IMR-90 (cell line): ENCODE results near the gene MBD2. TPM values are rescaled to one million over a fixed set of nuclear protein-coding genes. Genes with fewer than 3 reads are reported as not detected.

Source experiments
- ATAC-seq: fragments of 200-7000 bp; cut with Tn5 transposase; 2 replicates; pipeline ENCODE4 v1.9.1; 2020; ENCODE audit warnings: low read depth, mild to moderate bottlenecking, moderate library complexity
- BruUV-seq: library from RNA; stranded (reverse); fragments of 400-500 nt; replicated peaks from 2 replicates; lab custom pipeline; 2021; lab: Mats Ljungman, UMichigan
- CTCF ChIA-PET: fragments of 300-600 bp; formaldehyde crosslinking; extraction: SDS; loops from one replicate; lab custom pipeline; 2021; ENCODE audit warnings: antibody characterized with exemption; lab: Yijun Ruan, JAX
- POLR2A ChIA-PET: fragments of 300-600 bp; sonication (Branson Sonifier 250); formaldehyde crosslinking; loops from one replicate; lab custom pipeline; 2022; ENCODE audit warnings: antibody characterized with exemption; ENCODE audit not compliant: unreplicated experiment; lab: Charles Lee
- DNase-seq: peaks from one replicate; pipeline ENCODE4 v3.0.0; 2013
- H2AFZ ChIP-seq: replicated peaks from 2 replicates; pipeline ENCODE3; 2013; ENCODE audit warnings: low read length, mild to moderate bottlenecking; ENCODE audit not compliant: poor library complexity
- H2AK5ac ChIP-seq: 2 replicates; pipeline ENCODE4 v1.6.1; 2013; ENCODE audit warnings: low read depth, low read length, inconsistent platforms
- H2AK9ac ChIP-seq: replicated peaks from 2 replicates; pipeline ENCODE3; 2013; ENCODE audit warnings: mild to moderate bottlenecking, low read depth, low read length, moderate library complexity; ENCODE audit not compliant: poor library complexity
- H2BK120ac ChIP-seq: 2 replicates; pipeline ENCODE4 v1.6.1; 2013; ENCODE audit warnings: low read depth, low read length, inconsistent platforms
- H2BK15ac ChIP-seq: 3 replicates; pipeline ENCODE4 v1.6.1; 2013; ENCODE audit warnings: low read depth, low read length, inconsistent platforms
- H2BK20ac ChIP-seq: 2 replicates; pipeline ENCODE4 v1.6.1; 2013; ENCODE audit warnings: low read depth, mild to moderate bottlenecking, inconsistent platforms, low read length, moderate library complexity
- H2BK5ac ChIP-seq: 2 replicates; pipeline ENCODE4 v1.6.1; 2013; ENCODE audit warnings: mild to moderate bottlenecking, low read depth, low read length, inconsistent platforms; ENCODE audit not compliant: poor library complexity, severe bottlenecking
- H3K14ac ChIP-seq: replicated peaks from 2 replicates; pipeline ENCODE4 v1.6.1; 2013; ENCODE audit warnings: low read depth, low read length, inconsistent platforms
- H3K18ac ChIP-seq: 2 replicates; pipeline ENCODE4 v1.6.1; 2013; ENCODE audit warnings: low read depth, low read length, control low read depth
- H3K23ac ChIP-seq: 2 replicates; pipeline ENCODE4 v1.6.1; 2013; ENCODE audit warnings: low read depth, low read length, inconsistent platforms
- H3K27ac ChIP-seq: 2 replicates; pipeline ENCODE4 v1.5.1; 2013; ENCODE audit warnings: mild to moderate bottlenecking, control low read depth, low read length; ENCODE audit not compliant: insufficient read depth
- H3K27me3 ChIP-seq: 2 replicates; pipeline ENCODE4 v1.6.1; 2013; ENCODE audit warnings: low read length; ENCODE audit not compliant: control insufficient read depth, insufficient read depth
- H3K36me3 ChIP-seq: 2 replicates; pipeline ENCODE4 v1.6.1; 2013; ENCODE audit warnings: low read length, mixed read lengths; ENCODE audit not compliant: control insufficient read depth, insufficient read depth
- H3K4ac ChIP-seq: 2 replicates; pipeline ENCODE4 v1.6.1; 2013; ENCODE audit warnings: low read depth, low read length, inconsistent platforms
- H3K4me1 ChIP-seq: 2 replicates; pipeline ENCODE4 v1.6.1; 2013; ENCODE audit warnings: low read length, mixed read lengths; ENCODE audit not compliant: control insufficient read depth, insufficient read depth
- H3K4me2 ChIP-seq: 2 replicates; pipeline ENCODE4 v1.6.1; 2013; ENCODE audit warnings: low read depth, mild to moderate bottlenecking, control low read depth, low read length, moderate library complexity
- H3K4me3 ChIP-seq: 2 replicates; pipeline ENCODE4 v1.5.1; 2013; ENCODE audit warnings: low read depth, mild to moderate bottlenecking, control low read depth, low read length, moderate library complexity; ENCODE audit not compliant: insufficient read depth
- H3K56ac ChIP-seq: 2 replicates; pipeline ENCODE4 v1.6.1; 2013; ENCODE audit warnings: low read length, inconsistent platforms; ENCODE audit not compliant: insufficient read depth; ENCODE audit errors: extremely low read depth
- H3K79me1 ChIP-seq, 2 experiments: 2 replicates each; pipeline ENCODE4 v1.6.1; 2013; ENCODE audit warnings: low read length in 2 of 2, inconsistent platforms in 1 of 2, low read depth in 1 of 2
- H3K9ac ChIP-seq: 2 replicates; pipeline ENCODE4 v1.6.1; 2013; ENCODE audit warnings: low read depth, low read length, control low read depth
- H3K9me1 ChIP-seq: 2 replicates; pipeline ENCODE4 v1.6.1; 2013; ENCODE audit warnings: low read length, inconsistent platforms; ENCODE audit not compliant: insufficient read depth
- H3K9me3 ChIP-seq: 2 replicates; pipeline ENCODE4 v1.6.1; 2013; ENCODE audit warnings: low read length; ENCODE audit not compliant: control insufficient read depth, insufficient read depth
- H4K20me1 ChIP-seq: 2 replicates; pipeline ENCODE4 v1.6.1; 2013; ENCODE audit warnings: low read length, inconsistent platforms; ENCODE audit not compliant: insufficient read depth
- H4K5ac ChIP-seq: 2 replicates; pipeline ENCODE4 v1.6.1; 2013; ENCODE audit warnings: mild to moderate bottlenecking, low read depth, low read length, control low read depth
- H4K8ac ChIP-seq, 2 experiments: 2 replicates each; pipeline ENCODE4 v1.6.1; 2013; ENCODE audit warnings: low read depth in 2 of 2, low read length in 2 of 2, control low read depth in 1 of 2, inconsistent platforms in 1 of 2
- H4K91ac ChIP-seq: 2 replicates; pipeline ENCODE4 v1.6.1; 2013; ENCODE audit warnings: low read depth, low read length, inconsistent platforms; ENCODE audit not compliant: insufficient read depth
- BHLHE40 ChIP-seq: fragments of 150-350 bp; IDR thresholded peaks from 2 replicates; pipeline ENCODE4 v1.6.1; 2016; ENCODE audit warnings: mild to moderate bottlenecking, low read depth, low read length
- CEBPB ChIP-seq: IDR thresholded peaks from 2 replicates; pipeline ENCODE4 v1.6.1; 2012; ENCODE audit warnings: low read depth, low read length, improper control_type of control experiment
- CHD1 ChIP-seq: IDR thresholded peaks from 2 replicates; pipeline ENCODE4 v1.6.1; 2012; ENCODE audit warnings: low read depth, low read length, improper control_type of control experiment
- CTCF ChIP-seq: conservative IDR thresholded peaks from 2 replicates; pipeline ENCODE4 v1.5.1; 2012; ENCODE audit warnings: mild to moderate bottlenecking, low read depth, low read length, improper control_type of control experiment
- ELK1 ChIP-seq: fragments of 150-350 bp; IDR thresholded peaks from 2 replicates; pipeline ENCODE4 v1.6.1; 2016; ENCODE audit warnings: low read depth, mild to moderate bottlenecking, low read length, moderate library complexity, borderline replicate concordance
- FOS ChIP-seq: fragments of 150-350 bp; IDR thresholded peaks from 2 replicates; pipeline ENCODE4 v1.6.1; 2016; ENCODE audit warnings: low read depth, low read length
- MAFK ChIP-seq: IDR thresholded peaks from 2 replicates; pipeline ENCODE4 v1.6.1; 2012; ENCODE audit warnings: low read depth, low read length, improper control_type of control experiment
- MAZ ChIP-seq: IDR thresholded peaks from 2 replicates; pipeline ENCODE4 v1.6.1; 2012; ENCODE audit warnings: low read depth, mild to moderate bottlenecking, low read length, improper control_type of control experiment, moderate library complexity, borderline replicate concordance
- MXI1 ChIP-seq: IDR thresholded peaks from 2 replicates; pipeline ENCODE4 v1.6.1; 2012; ENCODE audit warnings: low read depth, mild to moderate bottlenecking, low read length, moderate library complexity, borderline replicate concordance
- NFE2L2 ChIP-seq: fragments of 150-350 bp; IDR thresholded peaks from 2 replicates; pipeline ENCODE4 v1.6.1; 2016; ENCODE audit warnings: low read depth, mild to moderate bottlenecking, low read length
- POLR2A ChIP-seq: IDR thresholded peaks from 2 replicates; pipeline ENCODE4 v1.6.1; 2012; ENCODE audit warnings: mild to moderate bottlenecking, low read depth, low read length
- RAD21 ChIP-seq: IDR thresholded peaks from 2 replicates; pipeline ENCODE4 v1.6.1; 2012; ENCODE audit warnings: low read length, improper control_type of control experiment
- RCOR1 ChIP-seq: IDR thresholded peaks from 2 replicates; pipeline ENCODE4 v1.6.1; 2012; ENCODE audit warnings: mild to moderate bottlenecking, low read length, improper control_type of control experiment; ENCODE audit not compliant: insufficient replicate concordance
- SMC3 ChIP-seq: fragments of 150-350 bp; IDR thresholded peaks from 2 replicates; pipeline ENCODE4 v1.6.1; 2016; ENCODE audit warnings: low read depth, mild to moderate bottlenecking, antibody characterized with exemption, low read length, moderate library complexity
- USF2 ChIP-seq: fragments of 150-350 bp; IDR thresholded peaks from 2 replicates; pipeline ENCODE4 v1.6.1; 2017; ENCODE audit warnings: mild to moderate bottlenecking, antibody characterized with exemption, low read length, low read depth
- WGBS, 2 experiments: methylation state at CpG; one replicate each; pipeline versions ENCODE4 v1.1.5 to v1.1.7; 2013; ENCODE audit warnings: missing lambda C conversion rate in 2 of 2; ENCODE audit not compliant: insufficient read length in 1 of 2; ENCODE audit errors: extremely low coverage in 2 of 2; 5-methylcytosine and 5-hydroxymethylcytosine counted together
- dilution Hi-C: fragments of 300-500 bp; cut with HindIII; formaldehyde crosslinking; loops from one replicate; pipeline ENCODE4 v1.14.3; 2018; ENCODE audit warnings: low sequenced_read_pairs; ENCODE audit not compliant: unreplicated experiment
- in situ Hi-C: fragments of 300-500 bp; cut with MboI; formaldehyde crosslinking; loops from 3 replicates; pipeline ENCODE4 v1.14.3; 2019; ENCODE audit warnings: low sequenced_read_pairs, inconsistent platforms, mixed read lengths
- intact Hi-C: fragments of 100-400 bp; cut with micrococcal nuclease; formaldehyde crosslinking; loops from 2 replicates; pipeline ENCODE4 v1.10.0; 2022
- polyA plus RNA-seq, 3 experiments: library from polyadenylated mRNA; depleted of rRNA; stranded (reverse); fragments of >200 nt; gene quantifications; 2 replicates each; pipeline ENCODE4 v1.2.3, GENCODE V29; 2012; ENCODE audit warnings: low replicate concordance in 1 of 3
- total RNA-seq: library from RNA; depleted of rRNA; stranded (reverse); fragments of >200 nt; gene quantifications from 2 replicates; pipeline ENCODE4 v1.2.3, GENCODE V29; 2012

The MBD2 gene
- total and polyA plus RNA-seq, 2 of the 4 experiments (the other 2 are of a cell fraction) = 9.7 to 29.5 TPM

- no TSS peak for BruUV-seq
- 9% methylated on average over 4 of the region's 10 CpGs; no CpG with 5 or more reads in 1 of the 2 experiments for WGBS, 2 experiments
- ATAC-seq (peak; percentile 60), DNase-seq (peak; percentile 20)
- Histone ChIP-seq H3K14ac (no peak overlapping the region), H3K9me3 (no peaks in the 10 kb centered on the region), H3K9me1 (no peaks in the 10 kb centered on the region), H3K4me3 (no peak overlapping the region), H4K8ac (no peak overlapping the region), H2AFZ (no peak overlapping the region), H4K91ac (no peak overlapping the region), H3K79me1 (no peaks in the 10 kb centered on the region), H2AK5ac (no peak overlapping the region), H3K4me1 (no peaks in the 10 kb centered on the region), H2BK5ac (no peak overlapping the region), H3K27me3 (peaks cover 1% of the 10 kb centered on the region; the same call in 1 of the 2 replicates), H3K56ac (no peak overlapping the region), H2AK9ac (no peak overlapping the region), H3K36me3 (no peaks in the 10 kb centered on the region), H3K18ac (no peak overlapping the region), H2BK15ac (no peak overlapping the region), H3K4ac (no peak overlapping the region), H3K23ac (no peak overlapping the region), H4K5ac (no peak overlapping the region), H3K27ac (no peak overlapping the region), H2BK120ac (no peak overlapping the region), H3K4me2 (peak overlapping the region; percentile 90), H2BK20ac (no peak overlapping the region), H3K9ac (no peak overlapping the region), H4K20me1 (no peaks in the 10 kb centered on the region)
- POLR2A ChIA-PET = interaction anchor here (0.7 kb wide), 1 partner anchor 11 kb away, joined by 3 read pairs; no protein-coding TSS in a partner anchor
- in situ Hi-C loops (no loop called here), intact Hi-C loops (no loop called here), dilution Hi-C loops (no loop called here)
- CTCF ChIA-PET = no interaction called here
- TF ChIP-seq RAD21 (no peak), USF2 (no peak), MAZ (no peak), NFE2L2 (no peak), CHD1 (no peak), MAFK (no peak), SMC3 (no peak), BHLHE40 (no peak), MXI1 (no peak), CEBPB (no peak), CTCF (no peak), POLR2A (no peak), FOS (no peak), RCOR1 (no peak), ELK1 (no peak)
Measured at GRCh38 chr18:54254265-54254758, 29.8 kb upstream of the MBD2 start.
